GM18907 (cell line): ENCODE results near the gene IFT20.
"Not testable (repeated sequence)": the region's sequence is repeated elsewhere in the genome, so short reads cannot be mapped to it uniquely, and the experiment has no call there.

ENCODE experiments used
- ATAC-seq: cut with Tn5 transposase; IDR thresholded peaks from one replicate; pipeline ENCODE4 v1.9.1; 2021; ENCODE audit warnings: mild to moderate bottlenecking, moderate library complexity; ENCODE audit not compliant: unreplicated experiment

The IFT20 gene

DNA sequence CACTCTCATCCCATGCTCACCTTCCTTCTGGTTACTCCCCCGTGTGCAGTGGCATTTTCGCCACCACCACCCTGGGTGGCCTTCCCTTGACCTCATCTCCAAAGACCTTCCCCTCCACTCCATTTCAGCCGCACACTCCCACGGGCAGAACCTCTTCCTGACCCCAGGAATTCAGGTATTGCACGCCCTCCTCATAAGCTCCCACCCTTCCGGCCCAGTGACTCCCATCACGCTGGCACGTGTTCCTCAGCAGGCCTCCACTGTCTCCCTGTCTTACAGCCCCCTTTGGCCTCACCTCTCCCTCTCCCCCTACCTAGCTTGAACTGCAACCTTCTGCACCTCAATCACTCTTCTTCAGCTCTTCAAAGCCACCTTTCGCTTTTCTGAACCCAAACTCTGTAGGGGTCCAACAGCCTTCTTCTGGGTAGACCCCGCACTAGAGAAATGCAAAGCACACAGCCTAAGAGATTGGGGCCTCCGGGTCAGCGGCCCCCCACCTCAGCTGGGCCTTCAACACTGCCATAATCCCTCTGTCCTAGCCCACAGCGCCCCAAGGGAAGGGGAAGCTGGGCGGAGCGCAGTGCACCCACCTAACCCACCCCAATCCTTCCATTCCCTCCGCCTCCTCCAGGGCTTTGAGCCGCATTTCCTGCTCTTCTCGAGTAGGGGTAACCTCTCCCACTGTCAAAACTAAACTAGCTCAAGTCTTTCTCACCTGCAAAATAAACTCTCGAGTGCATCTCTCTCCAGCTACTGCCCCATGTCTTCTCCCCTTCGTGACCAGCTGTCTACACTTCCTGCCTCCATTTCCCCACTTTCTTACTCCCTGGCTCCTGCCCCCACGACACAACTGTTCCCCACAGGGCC is 17.9 kb downstream of the IFT20 start:
- ATAC-seq, result no peak

- no peak for ATAC-seq
Measured at GRCh38 chr17:28315846-28316705, 19.2 kb downstream of the IFT20 start.

GRCh38 chr17:28313841-28314240 is 21.4 kb downstream of the IFT20 start:
- no peak for ATAC-seq

GRCh38 chr17:28306954-28307401 is 28.3 kb downstream of the IFT20 start:
- ATAC-seq, result no peak

DNA sequence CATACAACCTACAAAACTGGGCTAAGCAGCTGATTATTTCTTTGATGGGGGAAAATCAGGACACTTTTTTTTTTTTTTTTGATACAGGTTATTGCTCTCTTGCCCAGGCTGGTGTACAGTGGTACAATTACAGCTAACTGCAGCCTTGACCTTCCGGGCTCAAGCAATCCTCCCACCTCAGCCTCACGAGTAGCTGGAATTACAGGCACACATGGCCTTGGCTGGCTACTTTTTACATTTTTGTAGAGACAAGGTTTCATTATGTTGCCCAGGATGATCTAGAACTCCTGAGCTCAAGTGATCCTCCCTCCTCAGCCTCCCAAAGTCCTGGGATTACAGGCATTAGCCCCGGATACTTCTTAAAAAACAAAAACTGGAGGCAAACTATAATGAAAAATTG is 36.8 kb downstream of the IFT20 start:
- no peak for ATAC-seq

DNA sequence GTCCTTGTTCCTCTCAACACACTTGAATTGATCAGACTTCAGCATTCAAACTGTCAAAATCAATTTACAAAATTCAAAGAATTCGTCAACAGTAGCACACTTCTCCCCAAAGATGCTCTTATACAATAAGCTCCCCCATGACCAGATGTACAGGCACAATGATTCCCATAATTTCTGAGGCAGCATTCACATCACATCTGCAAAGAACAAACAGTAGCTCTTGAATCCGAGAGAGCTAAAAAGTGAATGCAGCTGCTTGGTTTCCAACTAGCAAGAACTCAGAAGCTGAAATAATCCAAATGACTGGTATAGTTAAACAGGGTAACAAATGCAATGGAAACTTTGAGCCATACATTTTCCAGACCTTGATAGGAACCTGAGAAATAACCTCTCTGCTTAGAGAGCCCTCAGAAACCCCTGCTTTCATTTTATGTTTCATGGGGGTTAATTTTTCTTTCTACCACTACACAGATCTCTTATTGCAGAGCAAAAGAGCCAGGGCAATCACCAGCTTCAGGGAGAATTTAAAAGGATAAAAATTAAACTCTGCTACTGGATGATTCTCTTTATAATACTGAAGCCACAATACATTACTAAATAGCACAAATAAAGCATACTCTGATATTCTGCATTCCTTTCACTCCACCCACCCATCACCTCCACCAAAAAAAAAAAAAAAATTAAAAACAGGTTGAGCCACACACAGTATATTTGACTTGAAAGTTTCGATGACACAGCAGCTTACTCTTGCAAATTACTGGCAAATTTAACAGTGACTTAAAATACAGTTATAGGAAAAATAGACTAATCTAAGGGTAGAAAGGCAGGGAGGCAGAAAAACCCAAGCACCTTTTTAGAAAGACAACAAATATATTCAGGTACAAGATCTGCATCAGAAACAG is 39.3 kb downstream of the IFT20 start:
- ATAC-seq, result no peak

DNA sequence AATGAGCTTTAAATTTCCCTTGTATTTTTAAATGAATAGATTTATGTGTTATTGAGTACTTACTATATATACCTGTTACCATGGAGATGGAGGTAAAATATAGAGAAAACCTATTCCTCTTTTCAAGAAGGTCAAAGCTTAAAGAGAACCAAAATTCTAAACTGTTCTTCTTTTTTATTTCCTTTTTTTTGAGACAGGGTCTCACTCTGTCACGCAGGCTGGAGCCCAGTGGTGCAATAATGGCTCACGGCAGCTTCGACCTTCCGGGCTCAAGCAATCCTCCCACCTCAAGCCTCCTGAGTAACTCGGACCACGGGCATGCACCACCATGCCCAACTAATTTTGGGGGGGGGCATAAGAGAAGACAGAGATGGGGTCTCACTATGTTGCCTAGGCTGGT is 41.3 kb downstream of the IFT20 start:
- no peak for ATAC-seq

DNA sequence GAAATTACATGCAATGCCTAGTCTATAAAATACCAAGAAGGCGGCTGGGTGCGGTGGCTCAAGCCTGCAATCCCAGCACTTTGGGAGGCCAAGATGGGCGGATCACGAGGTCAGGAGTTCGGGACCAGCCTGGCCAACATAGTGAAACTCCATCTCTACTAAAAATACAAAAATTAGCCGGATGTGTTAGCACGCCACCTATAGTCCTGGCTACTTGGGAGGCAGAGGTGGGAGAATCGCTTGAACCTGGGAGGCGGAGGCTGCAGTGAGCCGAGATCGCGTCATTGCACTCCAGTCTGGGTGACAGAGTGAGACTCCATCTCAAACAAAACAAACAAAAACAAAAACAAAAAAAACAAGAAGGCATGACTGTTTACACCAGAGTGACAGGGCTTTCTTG is 42.4 kb downstream of the IFT20 start:
- not testable (repeated sequence) for ATAC-seq

GRCh38 chr17:28291780-28292330 is 43.4 kb downstream of the IFT20 start:
- no peak for ATAC-seq

- no peak for ATAC-seq
Measured at GRCh38 chr17:28290703-28291102, 44.6 kb downstream of the IFT20 start.

DNA sequence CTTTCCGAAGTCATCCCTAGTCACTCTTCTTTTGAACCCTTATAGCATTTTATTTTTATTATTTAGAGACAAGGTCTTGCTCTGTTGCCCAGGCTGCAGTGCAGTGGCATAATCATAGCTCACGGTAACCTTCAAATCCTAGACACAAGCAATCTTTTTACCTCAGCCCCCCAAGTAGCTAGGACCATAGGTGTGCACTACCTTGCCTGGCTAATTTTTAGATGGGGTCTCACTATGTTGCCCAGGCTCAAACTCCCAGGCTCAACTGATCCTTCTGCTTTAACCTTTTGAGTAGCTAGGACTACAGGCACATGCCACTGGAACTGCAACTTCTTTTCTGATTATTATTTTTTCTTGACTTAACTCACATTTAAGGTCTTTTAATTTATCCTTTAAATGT is 49.3 kb downstream of the IFT20 start:
- no peak for ATAC-seq

GRCh38 chr17:28282596-28282995 is 52.7 kb downstream of the IFT20 start:
- ATAC-seq, result no peak

GRCh38 chr17:28280826-28281225 is 54.4 kb downstream of the IFT20 start:
- no peak for ATAC-seq

DNA sequence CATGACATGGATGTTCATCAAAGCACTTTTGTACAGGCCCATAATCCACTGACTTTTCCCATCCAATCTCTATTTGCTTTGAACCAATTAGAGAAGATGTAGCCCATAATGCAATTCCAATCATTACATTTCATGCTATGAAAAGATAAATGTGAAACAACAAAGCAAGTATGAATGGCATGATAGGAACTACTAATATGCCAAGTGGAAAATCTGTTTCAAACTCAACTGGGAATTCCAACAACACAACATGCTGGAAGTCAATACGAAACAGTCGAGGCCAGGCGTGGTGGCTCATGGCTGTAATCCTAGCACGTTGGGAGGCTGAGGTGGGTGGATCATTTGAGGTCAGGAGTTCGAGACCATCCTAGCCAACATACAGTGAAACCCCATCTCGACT is 55.9 kb downstream of the IFT20 start:
- no peak for ATAC-seq
